ENCODE measurements around the gene NAT8. TPM values are rescaled to one million over a fixed set of nuclear protein-coding genes. Genes with fewer than 3 reads are reported as not detected.

The NAT8 gene
- total RNA-seq: not detected

GRCh38 chr2:73642338-73643018 is at the start of gene NAT8:
Gene NAT8, minus strand, starts transcription at chr2:73642422. Its CDS starts 794 bp downstream, at chr2:73641628.
- no peak for TF ChIP-seq CTCF (IDR thresholded peaks at IDR 0.05; ENCODE audit: low read depth)

- no peak for TF ChIP-seq CTCF (IDR thresholded peaks at IDR 0.05; ENCODE audit: low read depth)
Observed at GRCh38 chr2:73685764-73686438, 43.7 kb upstream of the NAT8 start.

- no peak for TF ChIP-seq CTCF (IDR thresholded peaks at IDR 0.05; ENCODE audit: low read depth)
Observed at GRCh38 chr2:73654175-73654574, 12.0 kb upstream of the NAT8 start.

- no peak for TF ChIP-seq CTCF (IDR thresholded peaks at IDR 0.05; ENCODE audit: low read depth)
Observed at GRCh38 chr2:73652348-73652747, 10.1 kb upstream of the NAT8 start.

GRCh38 chr2:73651591-73652230 is 9.5 kb upstream of the NAT8 start:
- no peak for TF ChIP-seq CTCF (IDR thresholded peaks at IDR 0.05; ENCODE audit: low read depth)

GRCh38 chr2:73641767-73642062 is 507 bp downstream of the NAT8 start:
- TF ChIP-seq CTCF (IDR thresholded peaks at IDR 0.05; ENCODE audit: low read depth): no peak

- TF ChIP-seq CTCF (IDR thresholded peaks at IDR 0.05; ENCODE audit: low read depth): no peak
Observed at GRCh38 chr2:73640946-73641766, 1.1 kb downstream of the NAT8 start.

Measured in subcutaneous adipose tissue (tissue), 4 donors.